Mucosa of rectum (tissue), 2 donors: ENCODE measurements around the gene PI4KA.

Experiments used
- H3K27ac ChIP-seq, 2 donors: one replicate each; pipeline ENCODE4 v1.7.0; 2013; ENCODE audit warnings: inconsistent platforms in 2 of 2, low read depth in 2 of 2, low read length in 2 of 2
- H3K27me3 ChIP-seq, 2 donors: one replicate each; pipeline ENCODE4 v1.7.0; 2013; ENCODE audit warnings: low read length in 2 of 2; ENCODE audit not compliant: control insufficient read depth in 2 of 2, insufficient read depth in 2 of 2
- H3K36me3 ChIP-seq, 2 donors: one replicate each; pipeline ENCODE4 v1.7.0; 2013; ENCODE audit warnings: low read length in 2 of 2; ENCODE audit not compliant: control insufficient read depth in 2 of 2, insufficient read depth in 2 of 2
- H3K4me1 ChIP-seq, 2 donors: one replicate each; pipeline ENCODE4 v1.7.0; 2013; ENCODE audit warnings: low read length in 2 of 2, mild to moderate bottlenecking in 1 of 2; ENCODE audit not compliant: control insufficient read depth in 2 of 2, insufficient read depth in 2 of 2
- H3K4me3 ChIP-seq, 2 donors: one replicate each; pipeline ENCODE4 v1.7.0; 2013; ENCODE audit warnings: low read length in 2 of 2
- H3K9ac ChIP-seq, 2 donors: one replicate each; pipeline ENCODE4 v1.7.0; 2013; ENCODE audit warnings: low read length in 2 of 2, low read depth in 1 of 2, mild to moderate bottlenecking in 1 of 2
- H3K9me3 ChIP-seq, 2 donors: one replicate each; pipeline ENCODE4 v1.7.0; 2013; ENCODE audit warnings: low read length in 2 of 2; ENCODE audit not compliant: control insufficient read depth in 2 of 2
- donor health status: healthy.
- donor health status: Normal muscosa, but diverticular disease.

The PI4KA gene

GRCh38 chr22:20807315-20807752 lies 51.3 kb downstream of the PI4KA start:
- H3K27ac ChIP-seq: no peak overlapping the region
- H3K4me1 ChIP-seq: no peaks in the 10 kb centered on the region
- H3K9ac ChIP-seq: no peak overlapping the region
- H3K9me3 ChIP-seq: no peaks in the 10 kb centered on the region
- no peak overlapping the region for H3K4me3 ChIP-seq
- no peaks in the 10 kb centered on the region for H3K27me3 ChIP-seq
- H3K36me3 ChIP-seq: peaks cover 59 to 68% of the 10 kb centered on the region in 2 donors

GRCh38 chr22:20805972-20806471 lies 52.6 kb downstream of the PI4KA start:
- no peaks in the 10 kb centered on the region for H3K9me3 ChIP-seq
- H3K27me3 ChIP-seq: no peaks in the 10 kb centered on the region
- H3K36me3 ChIP-seq: peaks cover 63 to 66% of the 10 kb centered on the region in 2 donors
- H3K4me3 ChIP-seq: no peak overlapping the region
- H3K4me1 ChIP-seq: no peaks in the 10 kb centered on the region
- H3K9ac ChIP-seq: no peak overlapping the region
- H3K27ac ChIP-seq: no peak overlapping the region

DNA sequence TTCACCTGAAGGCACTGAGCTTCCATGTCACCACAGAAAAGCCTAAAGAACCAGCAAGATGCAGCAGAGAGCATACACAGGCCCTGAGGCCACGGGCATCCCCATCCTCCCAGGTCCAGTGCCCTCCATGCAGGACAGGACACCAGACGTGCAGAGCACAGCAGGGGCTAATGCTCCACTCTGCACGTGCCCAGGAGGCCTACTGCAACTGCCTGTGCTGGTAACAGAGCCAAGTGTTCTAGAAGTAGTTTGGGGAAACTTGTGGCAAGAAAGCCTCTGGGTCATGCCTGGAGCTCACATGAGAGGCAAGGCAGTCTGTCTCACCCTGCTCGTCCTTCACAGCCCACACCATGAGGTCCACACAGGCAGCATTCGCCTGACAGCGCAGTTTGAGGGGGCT lies 54.0 kb downstream of the PI4KA start:
- H3K36me3 ChIP-seq: peaks cover 53 to 63% of the 10 kb centered on the region in 2 donors

DNA sequence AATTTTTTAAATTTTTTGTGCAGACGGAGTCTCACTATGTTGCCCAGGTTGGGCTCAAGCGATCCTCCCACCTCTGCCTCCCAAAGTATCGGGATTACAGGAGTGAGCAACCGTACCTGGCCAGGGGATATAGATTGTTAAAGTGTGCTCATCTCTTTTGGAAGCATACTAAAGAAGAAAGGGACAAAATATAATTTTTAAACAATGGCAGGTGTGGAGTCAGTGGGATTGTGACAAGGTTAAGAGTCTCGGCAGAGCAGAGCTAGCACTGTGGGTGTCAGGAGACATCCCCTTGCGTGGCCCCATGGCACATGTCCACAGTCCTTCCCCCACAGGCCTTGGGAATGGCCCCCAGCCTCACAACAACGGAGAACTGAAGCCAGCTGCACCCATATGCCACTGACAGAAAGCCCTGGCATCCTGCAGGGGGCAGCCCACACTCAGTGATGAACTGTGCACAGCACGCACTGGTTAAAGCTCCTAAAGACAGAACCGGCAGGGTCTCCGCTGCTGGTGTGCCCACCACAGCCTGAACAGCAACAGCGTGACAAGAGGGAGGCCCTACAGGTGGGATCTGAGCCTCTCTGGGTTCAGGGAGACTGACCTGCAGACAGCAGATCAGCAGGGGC lies 54.8 kb downstream of the PI4KA start:
- H3K4me1 ChIP-seq: no peaks in the 10 kb centered on the region
- peaks cover 54 to 69% of the 10 kb centered on the region in 2 donors for H3K36me3 ChIP-seq
- no peaks in the 10 kb centered on the region for H3K27me3 ChIP-seq
- H3K9me3 ChIP-seq: no peaks in the 10 kb centered on the region
- H3K4me3 ChIP-seq: no peak overlapping the region
- no peak overlapping the region for H3K9ac ChIP-seq
- H3K27ac ChIP-seq: no peak overlapping the region

More for the DNA sequence above, 54.0 kb downstream of the PI4KA start:
- no peaks in the 10 kb centered on the region for H3K9me3 ChIP-seq
- H3K4me1 ChIP-seq: no peaks in the 10 kb centered on the region
- no peaks in the 10 kb centered on the region for H3K27me3 ChIP-seq
- no peak overlapping the region for H3K9ac ChIP-seq
- H3K4me3 ChIP-seq: no peak overlapping the region
- no peak overlapping the region for H3K27ac ChIP-seq

DNA sequence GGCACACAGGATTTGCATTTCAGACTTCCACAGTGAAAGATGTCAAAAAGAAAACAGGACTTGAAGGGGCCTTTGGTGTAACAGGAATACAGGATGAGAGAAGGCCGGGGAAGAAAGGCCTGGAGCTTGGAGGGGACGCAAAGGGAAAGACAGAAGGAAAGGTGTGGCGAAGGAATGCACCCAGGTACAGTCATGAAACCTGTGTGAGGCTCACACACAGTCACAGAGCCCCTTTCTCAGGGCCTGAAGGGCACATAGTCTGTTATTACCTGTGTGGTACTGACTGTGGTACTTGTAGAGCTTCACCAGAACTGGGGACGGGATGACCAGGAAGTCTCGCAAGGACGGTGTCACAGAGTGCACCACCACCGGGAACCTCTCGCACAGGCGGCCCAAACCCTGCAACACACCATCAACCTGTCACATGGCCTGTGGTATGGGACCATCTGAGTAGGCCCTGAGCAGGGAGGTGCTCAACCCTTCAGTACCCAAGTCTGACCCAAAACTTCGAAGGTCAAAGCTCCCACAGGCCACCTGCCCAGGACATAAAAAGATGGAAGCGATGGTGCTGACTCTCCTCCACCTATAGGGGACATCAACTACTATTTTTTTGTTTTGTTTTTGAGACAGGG lies 55.6 kb downstream of the PI4KA start:
- H3K27me3 ChIP-seq: no peaks in the 10 kb centered on the region
- H3K9me3 ChIP-seq: no peaks in the 10 kb centered on the region
- no peaks in the 10 kb centered on the region for H3K4me1 ChIP-seq
- no peak overlapping the region for H3K9ac ChIP-seq
- no peak overlapping the region for H3K27ac ChIP-seq
- peaks cover 60 to 76% of the 10 kb centered on the region in 2 donors for H3K36me3 ChIP-seq
- no peak overlapping the region for H3K4me3 ChIP-seq

DNA sequence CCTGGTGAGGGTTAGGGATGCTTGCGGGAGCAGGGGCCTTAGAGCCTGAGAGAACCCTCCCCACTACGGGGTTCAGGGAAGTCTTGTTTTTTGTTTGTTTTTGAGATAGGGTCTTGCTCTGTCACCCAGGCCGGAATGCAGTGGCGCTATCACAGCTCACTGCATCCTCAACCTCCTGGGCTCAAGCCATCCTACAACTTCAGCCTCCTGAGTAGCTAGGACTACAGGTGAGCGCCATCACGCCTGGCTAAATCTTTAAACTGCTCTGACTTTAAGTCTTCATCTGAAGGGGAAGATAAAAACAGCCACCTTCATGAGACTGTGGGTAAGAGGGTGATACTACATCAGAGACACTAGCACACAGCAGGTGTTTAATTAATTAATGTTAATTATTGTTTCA lies 56.2 kb downstream of the PI4KA start:
- H3K36me3 ChIP-seq: peaks cover 63 to 80% of the 10 kb centered on the region in 2 donors
- no peak overlapping the region for H3K27ac ChIP-seq
- no peaks in the 10 kb centered on the region for H3K9me3 ChIP-seq
- H3K27me3 ChIP-seq: no peaks in the 10 kb centered on the region
- H3K4me3 ChIP-seq: no peak overlapping the region
- no peaks in the 10 kb centered on the region for H3K4me1 ChIP-seq
- H3K9ac ChIP-seq: no peak overlapping the region

DNA sequence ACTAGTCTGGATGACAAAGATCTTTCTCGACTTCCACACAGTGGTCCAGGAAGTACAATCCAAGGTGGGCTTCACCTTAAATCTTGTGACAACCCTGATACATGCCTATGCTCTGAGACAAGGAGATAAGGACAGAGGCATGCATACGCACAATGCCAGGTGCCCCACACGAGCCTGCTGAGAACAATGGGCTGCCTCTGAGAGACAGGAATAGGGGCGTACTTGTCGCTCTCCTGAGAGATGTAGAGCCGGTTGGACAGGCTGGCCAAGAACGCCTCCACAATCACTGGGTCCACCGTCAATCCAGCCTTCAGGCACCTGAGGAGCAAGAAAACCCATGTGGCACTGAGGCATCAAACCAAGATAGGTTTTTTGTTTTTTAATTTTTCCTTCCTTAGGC lies 59.2 kb downstream of the PI4KA start:
- no peak overlapping the region for H3K4me3 ChIP-seq
- H3K36me3 ChIP-seq: peaks cover 62 to 80% of the 10 kb centered on the region in 2 donors
- no peaks in the 10 kb centered on the region for H3K27me3 ChIP-seq
- H3K9ac ChIP-seq: no peak overlapping the region
- H3K27ac ChIP-seq: no peak overlapping the region
- H3K9me3 ChIP-seq: no peaks in the 10 kb centered on the region
- H3K4me1 ChIP-seq: no peaks in the 10 kb centered on the region

- Histone ChIP-seq H3K36me3 (peaks cover 58 to 79% of the 10 kb centered on the region in 2 donors), H3K27ac (no peak overlapping the region), H3K4me3 (no peak overlapping the region), H3K4me1 (no peaks in the 10 kb centered on the region), H3K9ac (no peak overlapping the region), H3K9me3 (no peaks in the 10 kb centered on the region), H3K27me3 (no peaks in the 10 kb centered on the region)
These were observed 59.6 kb downstream of the PI4KA start for GRCh38 chr22:20798974-20799373.

DNA sequence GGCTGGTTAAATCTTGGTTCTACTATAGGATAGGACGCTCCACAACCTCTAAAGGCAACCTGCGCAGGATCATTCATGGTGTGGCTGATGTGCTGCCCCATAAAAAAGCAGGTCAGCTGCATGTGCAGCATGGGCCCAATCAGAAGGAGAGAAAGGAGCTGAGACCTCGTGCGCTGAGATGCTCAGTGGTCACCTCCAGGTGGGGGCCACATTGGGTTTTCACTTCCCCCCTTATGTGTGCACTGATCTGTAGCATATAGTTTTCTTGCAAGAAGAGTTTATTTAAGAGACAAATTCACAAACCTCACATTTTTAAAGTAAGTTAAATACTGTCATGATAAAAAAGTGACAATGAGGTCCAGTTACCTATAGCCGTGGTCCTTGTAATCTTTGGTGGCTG lies 60.4 kb downstream of the PI4KA start:
- H3K4me3 ChIP-seq: no peak overlapping the region
- peaks cover 56 to 73% of the 10 kb centered on the region in 2 donors for H3K36me3 ChIP-seq
- H3K9ac ChIP-seq: no peak overlapping the region
- H3K27me3 ChIP-seq: no peaks in the 10 kb centered on the region
- H3K27ac ChIP-seq: no peak overlapping the region
- H3K9me3 ChIP-seq: no peaks in the 10 kb centered on the region
- H3K4me1 ChIP-seq: no peaks in the 10 kb centered on the region

- Histone ChIP-seq H3K27ac (no peak overlapping the region), H3K4me1 (no peaks in the 10 kb centered on the region), H3K4me3 (no peak overlapping the region), H3K27me3 (no peaks in the 10 kb centered on the region), H3K9me3 (no peaks in the 10 kb centered on the region), H3K9ac (no peak overlapping the region), H3K36me3 (peaks cover 54 to 69% of the 10 kb centered on the region in 2 donors)
These were observed 61.9 kb downstream of the PI4KA start for GRCh38 chr22:20796731-20797130.
